Activated CD4-positive, alpha-beta T cell treated with anti-CD3 and anti-CD28 coated beads, Interleukin-2, amount 50 U/mL, for 16 hours (primary cell): Measurements from ENCODE around the gene CDON.
"Not testable (repeated sequence)": the region's sequence is repeated elsewhere in the genome, so short reads cannot be mapped to it uniquely, and the experiment has no call there.

Experiments used
- DNase-seq: peaks from one replicate; pipeline ENCODE4 v3.0.0-alpha.2; 2020

CDON gene

GRCh38 chr11:125914601-125915000 lies 148.1 kb downstream of the CDON start:
- not testable (repeated sequence) for DNase-seq

- DNase-seq, result no peak
Observed at GRCh38 chr11:125910226-125910849, 152.3 kb downstream of the CDON start.
